ENCODE data around the gene GK. TPM values are rescaled to one million over a fixed set of nuclear protein-coding genes. Genes with fewer than 3 reads are reported as not detected.
"Not testable (repeated sequence)": the region's sequence is repeated elsewhere in the genome, so short reads cannot be mapped to it uniquely, and the experiment has no call there.

GK gene
- total and polyA plus RNA-seq, 2 donors (not counting 3 experiments of a cell fraction or from before 2014, with no cell fraction given): 2.7 to 7.6 TPM

- Histone ChIP-seq H3K36me3 (ENCODE audit: control insufficient read depth in 2 of 2, extremely low read depth in 1 of 2, insufficient read depth in 2 of 2, low read length in 2 of 2) (no peaks in the 10 kb centered on the region), H3K4me3 (replicated peaks in 1 of 3; ENCODE audit: insufficient read depth in 1 of 3, low read depth in 1 of 3, low read length in 3 of 3) (no peak overlapping the region), H3K27me3 (ENCODE audit: control insufficient read depth in 2 of 2, insufficient read depth in 2 of 2, low read length in 2 of 2) (no peaks in the 10 kb centered on the region), H3K27ac (ENCODE audit: insufficient read depth, low read depth, low read length) (no peak overlapping the region), H3K9me3 (replicated peaks; ENCODE audit: control insufficient read depth, insufficient read depth, low read length) (no peaks in the 10 kb centered on the region), H3K79me2 (ENCODE audit: control insufficient read depth, insufficient read depth, low read length) (no peaks in the 10 kb centered on the region), H3K4me2 (ENCODE audit: insufficient read depth, low read length) (no peak overlapping the region), H4K20me1 (replicated peaks; ENCODE audit: control insufficient read depth, extremely low read depth, insufficient read depth, low read length) (no peaks in the 10 kb centered on the region), H3K4me1 (ENCODE audit: control insufficient read depth, extremely low read depth, insufficient read depth, low read length) (no peaks in the 10 kb centered on the region), H3K9ac (replicated peaks; ENCODE audit: extremely low read depth, insufficient read depth, low read length) (no peak overlapping the region), H2AFZ (ENCODE audit: low read depth, low read length) (no peak overlapping the region), H3K9me1 (replicated peaks; ENCODE audit: control insufficient read depth, extremely low read depth, insufficient read depth, low read length) (no peaks in the 10 kb centered on the region)
- TF ChIP-seq GATA2 (IDR thresholded peaks at IDR 0.05; ENCODE audit: insufficient read depth, insufficient read length, low read depth, low read length): no peak
- no peak for TF ChIP-seq FOS (IDR thresholded peaks at IDR 0.05; ENCODE audit: borderline replicate concordance, insufficient read depth, low read length)
- no peak for TF ChIP-seq EZH2 (IDR thresholded peaks at IDR 0.05; ENCODE audit: borderline replicate concordance, low read depth, low read length, severe bottlenecking)
- TF ChIP-seq CTCF (IDR thresholded peaks at IDR 0.05; ENCODE audit: extremely low read depth in 1 of 2, insufficient read depth in 1 of 2, low read depth in 1 of 2, low read length in 2 of 2): no peak
- no peak for TF ChIP-seq POLR2AphosphoS5 (IDR thresholded peaks at IDR 0.05; ENCODE audit: insufficient read depth, low read depth, low read length)
- ChIA-PET POLR2A (no interaction called here), CTCF (no interaction called here)
- no TSS peak for BruUV-seq (replicated peaks)
- no peak for FAIRE-seq
- dilution Hi-C loops (cut with MboI; ENCODE audit: extremely low pct_ligation_motif_present, low sequenced_read_pairs): no loop called here
- no peak for DNase-seq (ENCODE audit: low read depth, low spot score)
- intact Hi-C loops (cut with micrococcal nuclease): no loop called here
Observed at GRCh38 chrX:30668581-30668980, 15.4 kb downstream of the GK start.

- H3K9ac ChIP-seq (replicated peaks; ENCODE audit: extremely low read depth, insufficient read depth, low read length); H3K4me3 ChIP-seq (replicated peaks in 1 of 3; ENCODE audit: insufficient read depth in 1 of 3, low read depth in 1 of 3, low read length in 3 of 3); H3K9me3 ChIP-seq (replicated peaks; ENCODE audit: control insufficient read depth, insufficient read depth, low read length); H3K4me2 ChIP-seq (ENCODE audit: insufficient read depth, low read length); H3K9me1 ChIP-seq (replicated peaks; ENCODE audit: control insufficient read depth, extremely low read depth, insufficient read depth, low read length); H3K27ac ChIP-seq (ENCODE audit: insufficient read depth, low read depth, low read length); DNase-seq (ENCODE audit: low read depth, low spot score); H3K36me3 ChIP-seq (ENCODE audit: control insufficient read depth in 2 of 2, extremely low read depth in 1 of 2, insufficient read depth in 2 of 2, low read length in 2 of 2); H4K20me1 ChIP-seq (replicated peaks; ENCODE audit: control insufficient read depth, extremely low read depth, insufficient read depth, low read length); intact Hi-C loops (cut with micrococcal nuclease); BruUV-seq (replicated peaks); POLR2A ChIA-PET; H3K4me1 ChIP-seq (ENCODE audit: control insufficient read depth, extremely low read depth, insufficient read depth, low read length); H3K79me2 ChIP-seq (ENCODE audit: control insufficient read depth, insufficient read depth, low read length); dilution Hi-C loops (cut with MboI; ENCODE audit: extremely low pct_ligation_motif_present, low sequenced_read_pairs); H3K27me3 ChIP-seq (ENCODE audit: control insufficient read depth in 2 of 2, insufficient read depth in 2 of 2, low read length in 2 of 2); FAIRE-seq; H2AFZ ChIP-seq (ENCODE audit: low read depth, low read length): not testable (repeated sequence)
- CTCF ChIA-PET: interaction anchor here (0.7 to 1.2 kb wide), 2 partner anchors 36 to 100 kb away, joined by 3 read pairs; no protein-coding TSS in a partner anchor
Observed at GRCh38 chrX:30671189-30671588, 18.0 kb downstream of the GK start.
